Measurements from ENCODE around the gene RNF208. TPM values are rescaled to one million over a fixed set of nuclear protein-coding genes. Genes with fewer than 3 reads are reported as not detected.

RNF208 gene
- total and polyA plus RNA-seq, 4 donors, result 0.28 to 7.1 (median 2.6) TPM

- no peaks in the 10 kb centered on the region for H3K9me3 ChIP-seq (ENCODE audit: control insufficient read depth in 4 of 4, low read length in 3 of 4)
- DNase-seq (ENCODE audit: low spot score), result no peak
- 37% methylated on average over 8 of the region's 8 CpGs for WGBS
Measured at GRCh38 chr9:137202966-137203365, 19.1 kb downstream of the RNF208 start.

GRCh38 chr9:137201205-137201868 lies 20.7 kb downstream of the RNF208 start:
- no peak for DNase-seq (ENCODE audit: low spot score)
- no peak for TF ChIP-seq HNF4G (IDR thresholded peaks at IDR 0.05)
- peaks cover 27 to 83% (median 72%) of the 10 kb centered on the region in 4 donors for H3K4me1 ChIP-seq (ENCODE audit: control insufficient read depth in 4 of 4, insufficient read depth in 4 of 4, low read length in 3 of 4)
- no peaks in the 10 kb centered on the region for H3K27me3 ChIP-seq (ENCODE audit: control insufficient read depth in 4 of 4, insufficient read depth in 4 of 4, low read length in 3 of 4)
- 17% methylated on average over 23 of the region's 23 CpGs for WGBS
- H3K9ac ChIP-seq (ENCODE audit: low read depth in 1 of 2, low read length in 2 of 2), result peak overlapping the region; percentile 30 to 40
- H3K9me3 ChIP-seq (ENCODE audit: control insufficient read depth in 4 of 4, low read length in 3 of 4), result no peaks in the 10 kb centered on the region
- peak overlapping the region; percentile 47 to 83 (median 57) for H3K4me3 ChIP-seq (ENCODE audit: low read depth in 1 of 3, low read length in 3 of 3)
- H3K36me3 ChIP-seq (ENCODE audit: control insufficient read depth in 4 of 4, insufficient read depth in 3 of 4, low read depth in 1 of 4, low read length in 3 of 4), result no peaks in the 10 kb centered on the region
- peak overlapping the region; percentile 58 to 87 for H3K27ac ChIP-seq (ENCODE audit: low read depth in 1 of 2, low read length in 2 of 2)

More at GRCh38 chr9:137202966-137203365, 19.1 kb downstream of the RNF208 start:
- H3K27me3 ChIP-seq (ENCODE audit: control insufficient read depth in 4 of 4, insufficient read depth in 4 of 4, low read length in 3 of 4), result no peaks in the 10 kb centered on the region
- no peak overlapping the region for H3K4me3 ChIP-seq (ENCODE audit: low read depth in 1 of 3, low read length in 3 of 3)
- TF ChIP-seq SP1 (IDR thresholded peaks at IDR 0.05) (no peak), NR2F2 (IDR thresholded peaks at IDR 0.05) (peak; percentile 3), HNF4A (conservative IDR thresholded peaks at IDR 0.05) (peak; percentile 26 to 46)
- peaks cover 27 to 78% (median 65%) of the 10 kb centered on the region in 4 donors for H3K4me1 ChIP-seq (ENCODE audit: control insufficient read depth in 4 of 4, insufficient read depth in 4 of 4, low read length in 3 of 4)
- H3K27ac ChIP-seq (ENCODE audit: low read depth in 1 of 2, low read length in 2 of 2), result peak overlapping the region; percentile 31 to 78
- H3K36me3 ChIP-seq (ENCODE audit: control insufficient read depth in 4 of 4, insufficient read depth in 3 of 4, low read depth in 1 of 4, low read length in 3 of 4), result no peaks in the 10 kb centered on the region
- no peak overlapping the region for H3K9ac ChIP-seq (ENCODE audit: low read depth in 1 of 2, low read length in 2 of 2)

GRCh38 chr9:137200311-137201204 lies 21.5 kb downstream of the RNF208 start, which contains the start of gene TPRN:
Gene TPRN, minus strand, starts transcription at chr9:137200741. Its CDS starts 30 bp downstream, at chr9:137200711.
- Histone ChIP-seq H3K27ac (ENCODE audit: low read depth in 1 of 2, low read length in 2 of 2) (peak within 1 kb of the TSS; percentile 58 to 87), H3K4me1 (ENCODE audit: control insufficient read depth in 4 of 4, insufficient read depth in 4 of 4, low read length in 3 of 4) (peaks cover 30 to 84% (median 73%) of the 10 kb centered on the region in 4 donors), H3K4me3 (ENCODE audit: low read depth in 1 of 3, low read length in 3 of 3) (peak within 1 kb of the TSS; percentile 66 to 90 (median 83))

More at GRCh38 chr9:137200311-137201204, 21.5 kb downstream of the RNF208 start, which contains the start of gene TPRN:
- under 1% methylated on average over 117 of the region's 118 CpGs for WGBS
- Histone ChIP-seq H3K36me3 (ENCODE audit: control insufficient read depth in 4 of 4, insufficient read depth in 3 of 4, low read depth in 1 of 4, low read length in 3 of 4) (no peaks in the 10 kb centered on the region), H3K9ac (ENCODE audit: low read depth in 1 of 2, low read length in 2 of 2) (peak within 1 kb of the TSS; percentile 30 to 40), H3K27me3 (ENCODE audit: control insufficient read depth in 4 of 4, insufficient read depth in 4 of 4, low read length in 3 of 4) (no peaks in the 10 kb centered on the region), H3K9me3 (ENCODE audit: control insufficient read depth in 4 of 4, low read length in 3 of 4) (no peaks in the 10 kb centered on the region)
- TF ChIP-seq REST (IDR thresholded peaks at IDR 0.05) (peak; percentile 85), JUND (IDR thresholded peaks at IDR 0.05) (no peak), FOXA2 (IDR thresholded peaks at IDR 0.05) (no peak), RXRA (IDR thresholded peaks at IDR 0.05) (peak; percentile 79 to 90), GABPA (IDR thresholded peaks at IDR 0.05 in 1 of 2, conservative IDR thresholded peaks at IDR 0.05 in 1 of 2) (peak in 1 of 2 donors; percentile 87), RAD21 (IDR thresholded peaks at IDR 0.05) (peak in 1 of 2 donors; percentile 19), CTCF (IDR thresholded peaks at IDR 0.05; ENCODE audit: low read depth, low read length, missing input control) (no peak), SP1 (IDR thresholded peaks at IDR 0.05) (peak; percentile 97), HNF4A (conservative IDR thresholded peaks at IDR 0.05) (peak; percentile 90 to 98), HNF4G (IDR thresholded peaks at IDR 0.05) (peak; percentile 81), TAF1 (conservative IDR thresholded peaks at IDR 0.05) (no peak), EGR1 (IDR thresholded peaks at IDR 0.05; ENCODE audit: low read depth in 2 of 2) (peak in 1 of 2 donors; percentile 61), YY1 (IDR thresholded peaks at IDR 0.05) (peak; percentile 89), FOXA1 (IDR thresholded peaks at IDR 0.05) (no peak), NR2F2 (IDR thresholded peaks at IDR 0.05) (peak; percentile 88), ATF3 (IDR thresholded peaks at IDR 0.05) (no peak), ZBTB33 (IDR thresholded peaks at IDR 0.05) (peak; percentile 33), MAX (IDR thresholded peaks at IDR 0.05) (peak; percentile 59)
- DNase-seq (ENCODE audit: low spot score), result peak; percentile 98
